ENCODE results near the gene CSTF1. TPM values are rescaled to one million over a fixed set of nuclear protein-coding genes. Genes with fewer than 3 reads are reported as not detected.

CSTF1 gene
- total and polyA plus RNA-seq, 4 donors, result 11.9 to 20.2 (median 16.0) TPM

DNA sequence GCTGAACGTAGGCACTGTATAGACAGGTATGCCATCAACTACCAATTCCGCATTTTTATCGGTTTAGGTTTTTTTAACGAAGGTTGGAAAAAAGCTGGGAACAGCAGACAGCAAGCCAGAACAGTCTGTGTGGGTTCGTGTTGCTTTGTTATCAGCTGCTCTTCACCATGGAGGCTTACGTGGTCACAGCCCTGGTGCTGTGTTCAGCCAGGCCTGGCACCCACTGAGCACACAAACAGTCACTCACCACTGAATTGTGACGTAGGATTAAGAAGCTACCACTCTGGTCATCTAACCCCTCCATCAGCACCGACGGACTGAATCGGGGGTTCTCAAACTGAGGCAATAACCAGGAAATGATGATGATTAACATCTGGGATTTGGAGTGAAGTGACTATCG is 20.5 kb upstream of the CSTF1 start:
- no peaks in the 10 kb centered on the region for H3K9me3 ChIP-seq (ENCODE audit: control insufficient read depth in 4 of 4, low read length in 3 of 4)
- no peak for DNase-seq (ENCODE audit: low spot score)
- no peaks in the 10 kb centered on the region for H3K4me1 ChIP-seq (ENCODE audit: control insufficient read depth in 4 of 4, insufficient read depth in 4 of 4, low read length in 3 of 4)
- H3K9ac ChIP-seq (ENCODE audit: low read depth in 1 of 2, low read length in 2 of 2), result no peak overlapping the region
- peaks cover 0 to 13% (median 8%) of the 10 kb centered on the region in 4 donors for H3K36me3 ChIP-seq (ENCODE audit: control insufficient read depth in 4 of 4, insufficient read depth in 3 of 4, low read depth in 1 of 4, low read length in 3 of 4)
- TF ChIP-seq RAD21 (IDR thresholded peaks at IDR 0.05) (no peak), EGR1 (IDR thresholded peaks at IDR 0.05; ENCODE audit: low read depth in 2 of 2) (no peak), HNF4G (IDR thresholded peaks at IDR 0.05) (no peak), FOXA2 (IDR thresholded peaks at IDR 0.05) (no peak), TAF1 (conservative IDR thresholded peaks at IDR 0.05) (no peak), ATF3 (IDR thresholded peaks at IDR 0.05) (no peak), ZBTB33 (IDR thresholded peaks at IDR 0.05) (no peak), GABPA (IDR thresholded peaks at IDR 0.05 in 1 of 2, conservative IDR thresholded peaks at IDR 0.05 in 1 of 2) (no peak), NR2F2 (IDR thresholded peaks at IDR 0.05) (no peak)
- TF ChIP-seq, protein P1, sequence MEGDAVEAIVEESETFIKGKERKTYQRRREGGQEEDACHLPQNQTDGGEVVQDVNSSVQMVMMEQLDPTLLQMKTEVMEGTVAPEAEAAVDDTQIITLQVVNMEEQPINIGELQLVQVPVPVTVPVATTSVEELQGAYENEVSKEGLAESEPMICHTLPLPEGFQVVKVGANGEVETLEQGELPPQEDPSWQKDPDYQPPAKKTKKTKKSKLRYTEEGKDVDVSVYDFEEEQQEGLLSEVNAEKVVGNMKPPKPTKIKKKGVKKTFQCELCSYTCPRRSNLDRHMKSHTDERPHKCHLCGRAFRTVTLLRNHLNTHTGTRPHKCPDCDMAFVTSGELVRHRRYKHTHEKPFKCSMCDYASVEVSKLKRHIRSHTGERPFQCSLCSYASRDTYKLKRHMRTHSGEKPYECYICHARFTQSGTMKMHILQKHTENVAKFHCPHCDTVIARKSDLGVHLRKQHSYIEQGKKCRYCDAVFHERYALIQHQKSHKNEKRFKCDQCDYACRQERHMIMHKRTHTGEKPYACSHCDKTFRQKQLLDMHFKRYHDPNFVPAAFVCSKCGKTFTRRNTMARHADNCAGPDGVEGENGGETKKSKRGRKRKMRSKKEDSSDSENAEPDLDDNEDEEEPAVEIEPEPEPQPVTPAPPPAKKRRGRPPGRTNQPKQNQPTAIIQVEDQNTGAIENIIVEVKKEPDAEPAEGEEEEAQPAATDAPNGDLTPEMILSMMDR (IDR thresholded peaks at IDR 0.05; ENCODE audit: low read depth, low read length, missing input control), result no peak
- TF ChIP-seq, protein P2, sequence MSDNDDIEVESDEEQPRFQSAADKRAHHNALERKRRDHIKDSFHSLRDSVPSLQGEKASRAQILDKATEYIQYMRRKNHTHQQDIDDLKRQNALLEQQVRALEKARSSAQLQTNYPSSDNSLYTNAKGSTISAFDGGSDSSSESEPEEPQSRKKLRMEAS (IDR thresholded peaks at IDR 0.05), result no peak
- no peaks in the 10 kb centered on the region for H3K27me3 ChIP-seq (ENCODE audit: control insufficient read depth in 4 of 4, insufficient read depth in 4 of 4, low read length in 3 of 4)
- 92% methylated on average over 11 of the region's 11 CpGs for WGBS
- no peak overlapping the region for H3K27ac ChIP-seq (ENCODE audit: low read depth in 1 of 2, low read length in 2 of 2)
- H3K4me3 ChIP-seq (ENCODE audit: low read depth in 1 of 3, low read length in 3 of 3), result no peak overlapping the region

- no peaks in the 10 kb centered on the region for H3K27me3 ChIP-seq (ENCODE audit: control insufficient read depth in 4 of 4, insufficient read depth in 4 of 4, low read length in 3 of 4)
- no peaks in the 10 kb centered on the region for H3K9me3 ChIP-seq (ENCODE audit: control insufficient read depth in 4 of 4, low read length in 3 of 4)
- WGBS, result 92% methylated on average over 1 of the region's 1 CpG
- TF ChIP-seq NR2F2 (IDR thresholded peaks at IDR 0.05) (no peak), YY1 (IDR thresholded peaks at IDR 0.05) (no peak), FOXA2 (IDR thresholded peaks at IDR 0.05) (no peak), HNF4A (conservative IDR thresholded peaks at IDR 0.05) (no peak), EGR1 (IDR thresholded peaks at IDR 0.05; ENCODE audit: low read depth in 2 of 2) (no peak), SP1 (IDR thresholded peaks at IDR 0.05) (no peak), JUND (IDR thresholded peaks at IDR 0.05) (no peak)
- TF ChIP-seq, protein P1 (IDR thresholded peaks at IDR 0.05; ENCODE audit: low read depth, low read length, missing input control), result no peak
- TF ChIP-seq, protein P3, sequence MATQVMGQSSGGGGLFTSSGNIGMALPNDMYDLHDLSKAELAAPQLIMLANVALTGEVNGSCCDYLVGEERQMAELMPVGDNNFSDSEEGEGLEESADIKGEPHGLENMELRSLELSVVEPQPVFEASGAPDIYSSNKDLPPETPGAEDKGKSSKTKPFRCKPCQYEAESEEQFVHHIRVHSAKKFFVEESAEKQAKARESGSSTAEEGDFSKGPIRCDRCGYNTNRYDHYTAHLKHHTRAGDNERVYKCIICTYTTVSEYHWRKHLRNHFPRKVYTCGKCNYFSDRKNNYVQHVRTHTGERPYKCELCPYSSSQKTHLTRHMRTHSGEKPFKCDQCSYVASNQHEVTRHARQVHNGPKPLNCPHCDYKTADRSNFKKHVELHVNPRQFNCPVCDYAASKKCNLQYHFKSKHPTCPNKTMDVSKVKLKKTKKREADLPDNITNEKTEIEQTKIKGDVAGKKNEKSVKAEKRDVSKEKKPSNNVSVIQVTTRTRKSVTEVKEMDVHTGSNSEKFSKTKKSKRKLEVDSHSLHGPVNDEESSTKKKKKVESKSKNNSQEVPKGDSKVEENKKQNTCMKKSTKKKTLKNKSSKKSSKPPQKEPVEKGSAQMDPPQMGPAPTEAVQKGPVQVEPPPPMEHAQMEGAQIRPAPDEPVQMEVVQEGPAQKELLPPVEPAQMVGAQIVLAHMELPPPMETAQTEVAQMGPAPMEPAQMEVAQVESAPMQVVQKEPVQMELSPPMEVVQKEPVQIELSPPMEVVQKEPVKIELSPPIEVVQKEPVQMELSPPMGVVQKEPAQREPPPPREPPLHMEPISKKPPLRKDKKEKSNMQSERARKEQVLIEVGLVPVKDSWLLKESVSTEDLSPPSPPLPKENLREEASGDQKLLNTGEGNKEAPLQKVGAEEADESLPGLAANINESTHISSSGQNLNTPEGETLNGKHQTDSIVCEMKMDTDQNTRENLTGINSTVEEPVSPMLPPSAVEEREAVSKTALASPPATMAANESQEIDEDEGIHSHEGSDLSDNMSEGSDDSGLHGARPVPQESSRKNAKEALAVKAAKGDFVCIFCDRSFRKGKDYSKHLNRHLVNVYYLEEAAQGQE (IDR thresholded peaks at IDR 0.05), result no peak
- no peaks in the 10 kb centered on the region for H3K4me1 ChIP-seq (ENCODE audit: control insufficient read depth in 4 of 4, insufficient read depth in 4 of 4, low read length in 3 of 4)
- DNase-seq (ENCODE audit: low spot score), result no peak
- no peak overlapping the region for H3K27ac ChIP-seq (ENCODE audit: low read depth in 1 of 2, low read length in 2 of 2)
- H3K4me3 ChIP-seq (ENCODE audit: low read depth in 1 of 3, low read length in 3 of 3), result no peak overlapping the region
- no peak overlapping the region for H3K9ac ChIP-seq (ENCODE audit: low read depth in 1 of 2, low read length in 2 of 2)
- peaks cover 0 to 8% (median 5%) of the 10 kb centered on the region in 4 donors for H3K36me3 ChIP-seq (ENCODE audit: control insufficient read depth in 4 of 4, insufficient read depth in 3 of 4, low read depth in 1 of 4, low read length in 3 of 4)
Observed at GRCh38 chr20:56372850-56373249, 19.6 kb upstream of the CSTF1 start.

All from liver (tissue), 9 donors.